Measurements from ENCODE around the gene KLF5.

- TF ChIP-seq CTCF (conservative IDR thresholded peaks at IDR 0.05; ENCODE audit: low read depth, low read length) (no peak), POLR2A (IDR thresholded peaks at IDR 0.05; ENCODE audit: low read depth, low read length) (no peak), NFE2L2 (IDR thresholded peaks at IDR 0.05; ENCODE audit: low read depth, low read length) (no peak), MAZ (IDR thresholded peaks at IDR 0.05; ENCODE audit: borderline replicate concordance, low read depth, low read length) (no peak), BHLHE40 (IDR thresholded peaks at IDR 0.05; ENCODE audit: low read depth, low read length) (no peak), RCOR1 (IDR thresholded peaks at IDR 0.05; ENCODE audit: insufficient replicate concordance, low read length) (no peak), RAD21 (IDR thresholded peaks at IDR 0.05; ENCODE audit: low read length) (no peak), FOS (IDR thresholded peaks at IDR 0.05; ENCODE audit: low read depth, low read length) (no peak)
Measured at GRCh38 chr13:73061876-73062275, 3.1 kb downstream of the KLF5 start.
